H7 (cell line): Measurements from ENCODE around the gene BABAM2. TPM values are rescaled to one million over a fixed set of nuclear protein-coding genes. Genes with fewer than 3 reads are reported as not detected.

ENCODE experiments used
- DNase-seq: peaks from one replicate; pipeline ENCODE4 v3.0.0; 2012
- H3K27me3 ChIP-seq: 2 replicates; pipeline ENCODE4 v1.6.0; 2011; ENCODE audit warnings: mild to moderate bottlenecking, low read length; ENCODE audit not compliant: control insufficient read depth, insufficient read depth
- H3K36me3 ChIP-seq: replicated peaks from 2 replicates; pipeline ENCODE4 v1.5.1; 2011; ENCODE audit warnings: low read length; ENCODE audit not compliant: control insufficient read depth, insufficient read depth
- H3K4me3 ChIP-seq: 2 replicates; pipeline ENCODE4 v1.5.1; 2011; ENCODE audit warnings: low read depth, mild to moderate bottlenecking, control low read depth, low read length, moderate library complexity; ENCODE audit not compliant: insufficient read depth
- total RNA-seq: library from RNA; depleted of rRNA; stranded (reverse); fragments of >200 nt; shearing (Covaris generic); gene quantifications from 2 replicates; pipeline ENCODE4 v1.2.3, GENCODE V29; 2014; rRNA removed

BABAM2 gene
- 25.3 TPM in 2 replicates for total RNA-seq

GRCh38 chr2:27890146-27890923 lies at the start of gene BABAM2, which contains the start of gene RBKS:
Gene BABAM2 (plus strand): TSS chr2:27890729. CDS start chr2:27894557, 3,828 bp downstream.
Gene RBKS (minus strand): TSS chr2:27890387. CDS start chr2:27890345, 42 bp downstream.
- Histone ChIP-seq H3K36me3 (no peaks in the 10 kb centered on the region), H3K4me3 (peak within 1 kb of the TSS; percentile 92), H3K27me3 (no peaks in the 10 kb centered on the region)
- DNase-seq: peak; percentile 96

GRCh38 chr2:27842894-27843293 lies 47.6 kb upstream of the BABAM2 start:
- Histone ChIP-seq H3K27me3 (no peaks in the 10 kb centered on the region), H3K36me3 (no peaks in the 10 kb centered on the region)
- no peak for DNase-seq

GRCh38 chr2:27843992-27844391 lies 46.5 kb upstream of the BABAM2 start:
- H3K27me3 ChIP-seq: no peaks in the 10 kb centered on the region
- no peak for DNase-seq
- H3K36me3 ChIP-seq: no peaks in the 10 kb centered on the region
- no peak overlapping the region for H3K4me3 ChIP-seq

More at GRCh38 chr2:27842894-27843293, 47.6 kb upstream of the BABAM2 start:
- H3K4me3 ChIP-seq: no peak overlapping the region

GRCh38 chr2:27844821-27845255 lies 45.7 kb upstream of the BABAM2 start:
- DNase-seq: no peak
- H3K27me3 ChIP-seq: no peaks in the 10 kb centered on the region
- no peak overlapping the region for H3K4me3 ChIP-seq
- H3K36me3 ChIP-seq: no peaks in the 10 kb centered on the region

GRCh38 chr2:27847333-27847732 lies 43.2 kb upstream of the BABAM2 start:
- no peaks in the 10 kb centered on the region for H3K27me3 ChIP-seq
- no peaks in the 10 kb centered on the region for H3K36me3 ChIP-seq
- H3K4me3 ChIP-seq: no peak overlapping the region
- DNase-seq: no peak

- no peak overlapping the region for H3K4me3 ChIP-seq
- DNase-seq: no peak
- no peaks in the 10 kb centered on the region for H3K27me3 ChIP-seq
- no peaks in the 10 kb centered on the region for H3K36me3 ChIP-seq
Measured at GRCh38 chr2:27849558-27850205, 40.8 kb upstream of the BABAM2 start.

GRCh38 chr2:27852691-27853090 lies 37.8 kb upstream of the BABAM2 start:
- H3K4me3 ChIP-seq: no peak overlapping the region
- no peaks in the 10 kb centered on the region for H3K36me3 ChIP-seq
- H3K27me3 ChIP-seq: no peaks in the 10 kb centered on the region
- DNase-seq: no peak

GRCh38 chr2:27854229-27854862 lies 36.2 kb upstream of the BABAM2 start:
- H3K36me3 ChIP-seq: no peaks in the 10 kb centered on the region
- H3K4me3 ChIP-seq: no peak overlapping the region
- no peak for DNase-seq
- H3K27me3 ChIP-seq: no peaks in the 10 kb centered on the region

GRCh38 chr2:27855476-27855875 lies 35.1 kb upstream of the BABAM2 start:
- H3K27me3 ChIP-seq: no peaks in the 10 kb centered on the region
- H3K36me3 ChIP-seq: no peaks in the 10 kb centered on the region
- H3K4me3 ChIP-seq: no peak overlapping the region
- DNase-seq: no peak

- H3K36me3 ChIP-seq: no peaks in the 10 kb centered on the region
- no peaks in the 10 kb centered on the region for H3K27me3 ChIP-seq
- DNase-seq: no peak
- no peak overlapping the region for H3K4me3 ChIP-seq
Measured at GRCh38 chr2:27856386-27856785, 34.1 kb upstream of the BABAM2 start.

- no peak overlapping the region for H3K4me3 ChIP-seq
- H3K27me3 ChIP-seq: no peaks in the 10 kb centered on the region
- no peak for DNase-seq
- H3K36me3 ChIP-seq: no peaks in the 10 kb centered on the region
Measured at GRCh38 chr2:27856956-27857355, 33.6 kb upstream of the BABAM2 start.

GRCh38 chr2:27857417-27858172 lies 32.9 kb upstream of the BABAM2 start:
- DNase-seq: no peak
- H3K27me3 ChIP-seq: no peaks in the 10 kb centered on the region
- no peak overlapping the region for H3K4me3 ChIP-seq
- no peaks in the 10 kb centered on the region for H3K36me3 ChIP-seq

GRCh38 chr2:27860111-27860510 lies 30.4 kb upstream of the BABAM2 start:
- H3K27me3 ChIP-seq: peaks cover 2% of the 10 kb centered on the region; the same call in 1 of the 2 replicates
- H3K4me3 ChIP-seq: no peak overlapping the region
- H3K36me3 ChIP-seq: no peaks in the 10 kb centered on the region
- no peak for DNase-seq

- no peak for DNase-seq
- Histone ChIP-seq H3K36me3 (no peaks in the 10 kb centered on the region), H3K27me3 (peaks cover 2% of the 10 kb centered on the region; the same call in 1 of the 2 replicates), H3K4me3 (no peak overlapping the region)
Measured at GRCh38 chr2:27863146-27863545, 27.4 kb upstream of the BABAM2 start.
